WTC11 (cell line): ENCODE results near the gene SMYD5. TPM values are rescaled to one million over a fixed set of nuclear protein-coding genes. Genes with fewer than 3 reads are reported as not detected.

ENCODE experiments used
- ATAC-seq: fragments of 200-7000 bp; cut with Tn5 transposase; 2 replicates; pipeline ENCODE4 v1.10.0; 2021; ENCODE audit warnings: mild to moderate bottlenecking, moderate library complexity
- CTCF ChIA-PET: fragments of 300-600 bp; sonication (Branson Sonifier 250); formaldehyde crosslinking; loops from one replicate; lab custom pipeline; 2021; ENCODE audit warnings: antibody characterized with exemption; lab: Charles Lee
- POLR2A ChIA-PET: fragments of 350-600 bp; sonication (Branson Sonifier 250); formaldehyde crosslinking; loops from one replicate; lab custom pipeline; 2021; ENCODE audit warnings: antibody characterized with exemption; lab: Charles Lee
- DNase-seq: peaks from one replicate; pipeline ENCODE4 v3.0.0; 2021; ENCODE audit warnings: low spot score
- H3K27ac Mint-ChIP-seq: 2 replicates; pipeline ENCODE4 v1.8.0; 2021; ENCODE audit warnings: mixed read lengths
- H3K27me3 Mint-ChIP-seq: 2 replicates; pipeline ENCODE4 v1.8.0; 2021; ENCODE audit warnings: low read depth, mild to moderate bottlenecking, moderate library complexity, mixed read lengths
- H3K36me3 Mint-ChIP-seq: 2 replicates; pipeline ENCODE4 v1.8.0; 2021; ENCODE audit warnings: mixed read lengths
- H3K4me1 Mint-ChIP-seq: 2 replicates; pipeline ENCODE4 v1.8.0; 2022; ENCODE audit warnings: mixed read lengths
- H3K4me3 Mint-ChIP-seq: 2 replicates; pipeline ENCODE4 v1.8.0; 2021; ENCODE audit warnings: mild to moderate bottlenecking, moderate library complexity, mixed read lengths
- H3K9me3 Mint-ChIP-seq: 2 replicates; pipeline ENCODE4 v1.8.0; 2021; ENCODE audit warnings: mixed read lengths
- EMX1 ChIP-seq: fragments of 250-450 bp; sonication (Bioruptor Pico); IDR thresholded peaks from 2 replicates; pipeline ENCODE4 v1.8.0; 2021; ENCODE audit warnings: mild to moderate bottlenecking
- ESRRA ChIP-seq: sonication (generic); formaldehyde crosslinking; IDR thresholded peaks from 2 replicates; pipeline ENCODE4 v1.8.1; 2022; ENCODE audit warnings: mild to moderate bottlenecking, missing genetic modification reagents, borderline replicate concordance
- NR2C2 ChIP-seq: sonication (generic); formaldehyde crosslinking; IDR thresholded peaks from 2 replicates; pipeline ENCODE4 v1.8.0; 2022; ENCODE audit warnings: mild to moderate bottlenecking, missing genetic modification reagents
- SMAD4 ChIP-seq: sonication (generic); formaldehyde crosslinking; IDR thresholded peaks from 2 replicates; pipeline ENCODE4 v1.8.0; 2022; ENCODE audit warnings: mild to moderate bottlenecking, missing genetic modification reagents
- ZNF317 ChIP-seq: sonication (generic); formaldehyde crosslinking; IDR thresholded peaks from 2 replicates; pipeline ENCODE4 v1.8.1; 2023; ENCODE audit warnings: low read depth, mild to moderate bottlenecking, moderate library complexity, missing genetic modification reagents, borderline replicate concordance
- total RNA-seq: library from RNA; stranded (reverse); gene quantifications from 3 replicates; pipeline ENCODE4 v1.2.3, GENCODE V29; 2021
- TF ChIP-seq, protein P1 (sequence below): sonication (generic); formaldehyde crosslinking; IDR thresholded peaks from 2 replicates; pipeline ENCODE4 v1.8.0; 2023; ENCODE audit warnings: missing genetic modification reagents, mild to moderate bottlenecking, borderline replicate concordance
- TF ChIP-seq, protein P2 (sequence below): fragments of 250-450 bp; sonication (Bioruptor Pico); IDR thresholded peaks from 2 replicates; pipeline ENCODE4 v1.9.0; 2021; ENCODE audit warnings: moderate library complexity, mild to moderate bottlenecking, inconsistent platforms, borderline replicate concordance
- TF ChIP-seq, protein P3 (sequence below): fragments of 250-450 bp; sonication (Bioruptor Pico); IDR thresholded peaks from 2 replicates; pipeline ENCODE4 v2.1.2; 2022; ENCODE audit warnings: mild to moderate bottlenecking, moderate library complexity
- TF ChIP-seq, protein P4 (sequence below): fragments of 250-450 bp; sonication (Bioruptor Pico); IDR thresholded peaks from 2 replicates; pipeline ENCODE4 v1.9.0; 2021; ENCODE audit warnings: mild to moderate bottlenecking, borderline replicate concordance
- TF ChIP-seq, protein P5 (sequence below): sonication (generic); formaldehyde crosslinking; conservative IDR thresholded peaks from 2 replicates; pipeline ENCODE4 v1.8.1; 2023; ENCODE audit warnings: mild to moderate bottlenecking, low read depth, missing genetic modification reagents, moderate library complexity

The SMYD5 gene
- total RNA-seq, 1 experiment from 2014 or later: 46.7 TPM

DNA sequence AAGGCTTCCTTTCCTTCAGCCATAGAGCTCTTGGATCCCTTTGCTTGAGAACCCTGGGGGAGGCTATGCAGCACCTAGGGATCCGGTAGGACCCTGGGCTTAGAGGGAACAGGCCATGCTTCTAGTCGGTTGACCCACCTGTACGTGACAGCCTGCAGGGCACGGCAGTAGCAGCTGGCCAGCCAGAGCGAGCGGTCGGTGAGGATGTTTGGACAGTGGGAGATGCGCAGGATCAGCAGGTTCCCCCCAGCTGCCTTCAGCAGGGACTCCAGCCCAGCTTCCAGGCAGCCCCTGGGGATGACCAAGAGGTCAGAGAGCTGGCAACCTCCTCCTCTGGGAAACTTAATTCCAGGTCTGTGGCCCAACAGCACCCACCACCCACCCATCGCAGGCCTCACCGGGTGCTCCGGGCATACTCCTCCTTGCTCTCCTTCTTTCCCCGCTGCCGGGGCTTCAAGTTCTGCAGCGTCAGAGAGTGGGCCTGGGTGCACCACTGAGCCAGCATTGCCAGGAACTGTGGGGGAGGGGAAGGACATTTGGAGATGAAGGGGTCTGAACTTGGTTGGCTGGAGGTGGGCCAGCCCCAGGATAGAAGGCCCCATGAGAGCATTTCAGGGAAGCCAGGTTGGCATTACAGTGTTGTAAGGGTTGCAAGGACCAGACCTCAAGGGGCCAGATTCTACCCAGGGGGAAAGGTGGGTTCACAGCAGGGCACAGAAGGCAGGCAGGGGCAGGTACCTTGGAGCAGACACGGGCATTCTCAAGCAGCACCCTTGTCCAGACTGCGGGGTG is 49.7 kb downstream of the SMYD5 start:
- ChIA-PET POLR2A (no interaction called here), CTCF (interaction anchor here (0.7 kb wide), 1 partner anchor 51 kb away, joined by 3 read pairs; no protein-coding TSS in a partner anchor)
- peaks cover 9% of the 10 kb centered on the region for H3K36me3 Mint-ChIP-seq
- ATAC-seq (no peak), DNase-seq (no peak)
- peaks cover 18% of the 10 kb centered on the region for H3K27me3 Mint-ChIP-seq
- TF ChIP-seq, protein P1, sequence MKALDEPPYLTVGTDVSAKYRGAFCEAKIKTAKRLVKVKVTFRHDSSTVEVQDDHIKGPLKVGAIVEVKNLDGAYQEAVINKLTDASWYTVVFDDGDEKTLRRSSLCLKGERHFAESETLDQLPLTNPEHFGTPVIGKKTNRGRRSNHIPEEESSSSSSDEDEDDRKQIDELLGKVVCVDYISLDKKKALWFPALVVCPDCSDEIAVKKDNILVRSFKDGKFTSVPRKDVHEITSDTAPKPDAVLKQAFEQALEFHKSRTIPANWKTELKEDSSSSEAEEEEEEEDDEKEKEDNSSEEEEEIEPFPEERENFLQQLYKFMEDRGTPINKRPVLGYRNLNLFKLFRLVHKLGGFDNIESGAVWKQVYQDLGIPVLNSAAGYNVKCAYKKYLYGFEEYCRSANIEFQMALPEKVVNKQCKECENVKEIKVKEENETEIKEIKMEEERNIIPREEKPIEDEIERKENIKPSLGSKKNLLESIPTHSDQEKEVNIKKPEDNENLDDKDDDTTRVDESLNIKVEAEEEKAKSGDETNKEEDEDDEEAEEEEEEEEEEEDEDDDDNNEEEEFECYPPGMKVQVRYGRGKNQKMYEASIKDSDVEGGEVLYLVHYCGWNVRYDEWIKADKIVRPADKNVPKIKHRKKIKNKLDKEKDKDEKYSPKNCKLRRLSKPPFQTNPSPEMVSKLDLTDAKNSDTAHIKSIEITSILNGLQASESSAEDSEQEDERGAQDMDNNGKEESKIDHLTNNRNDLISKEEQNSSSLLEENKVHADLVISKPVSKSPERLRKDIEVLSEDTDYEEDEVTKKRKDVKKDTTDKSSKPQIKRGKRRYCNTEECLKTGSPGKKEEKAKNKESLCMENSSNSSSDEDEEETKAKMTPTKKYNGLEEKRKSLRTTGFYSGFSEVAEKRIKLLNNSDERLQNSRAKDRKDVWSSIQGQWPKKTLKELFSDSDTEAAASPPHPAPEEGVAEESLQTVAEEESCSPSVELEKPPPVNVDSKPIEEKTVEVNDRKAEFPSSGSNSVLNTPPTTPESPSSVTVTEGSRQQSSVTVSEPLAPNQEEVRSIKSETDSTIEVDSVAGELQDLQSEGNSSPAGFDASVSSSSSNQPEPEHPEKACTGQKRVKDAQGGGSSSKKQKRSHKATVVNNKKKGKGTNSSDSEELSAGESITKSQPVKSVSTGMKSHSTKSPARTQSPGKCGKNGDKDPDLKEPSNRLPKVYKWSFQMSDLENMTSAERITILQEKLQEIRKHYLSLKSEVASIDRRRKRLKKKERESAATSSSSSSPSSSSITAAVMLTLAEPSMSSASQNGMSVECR (CRISPR knock-in tag): no peak
- TF ChIP-seq, protein P2, sequence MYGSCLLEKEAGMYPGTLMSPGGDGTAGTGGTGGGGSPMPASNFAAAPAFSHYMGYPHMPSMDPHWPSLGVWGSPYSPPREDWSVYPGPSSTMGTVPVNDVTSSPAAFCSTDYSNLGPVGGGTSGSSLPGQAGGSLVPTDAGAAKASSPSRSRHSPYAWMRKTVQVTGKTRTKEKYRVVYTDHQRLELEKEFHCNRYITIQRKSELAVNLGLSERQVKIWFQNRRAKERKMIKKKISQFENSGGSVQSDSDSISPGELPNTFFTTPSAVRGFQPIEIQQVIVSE (CRISPR knock-in tag): no peak
- no peak for TF ChIP-seq NR2C2
- TF ChIP-seq, protein P3, sequence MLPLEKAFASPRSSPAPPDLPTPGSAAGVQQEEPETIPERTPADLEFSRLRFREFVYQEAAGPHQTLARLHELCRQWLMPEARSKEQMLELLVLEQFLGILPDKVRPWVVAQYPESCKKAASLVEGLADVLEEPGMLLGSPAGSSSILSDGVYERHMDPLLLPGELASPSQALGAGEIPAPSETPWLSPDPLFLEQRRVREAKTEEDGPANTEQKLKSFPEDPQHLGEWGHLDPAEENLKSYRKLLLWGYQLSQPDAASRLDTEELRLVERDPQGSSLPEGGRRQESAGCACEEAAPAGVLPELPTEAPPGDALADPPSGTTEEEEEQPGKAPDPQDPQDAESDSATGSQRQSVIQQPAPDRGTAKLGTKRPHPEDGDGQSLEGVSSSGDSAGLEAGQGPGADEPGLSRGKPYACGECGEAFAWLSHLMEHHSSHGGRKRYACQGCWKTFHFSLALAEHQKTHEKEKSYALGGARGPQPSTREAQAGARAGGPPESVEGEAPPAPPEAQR (CRISPR knock-in tag): no peak
- TF ChIP-seq SMAD4 (CRISPR knock-in tag): no peak
- TF ChIP-seq, protein P4, sequence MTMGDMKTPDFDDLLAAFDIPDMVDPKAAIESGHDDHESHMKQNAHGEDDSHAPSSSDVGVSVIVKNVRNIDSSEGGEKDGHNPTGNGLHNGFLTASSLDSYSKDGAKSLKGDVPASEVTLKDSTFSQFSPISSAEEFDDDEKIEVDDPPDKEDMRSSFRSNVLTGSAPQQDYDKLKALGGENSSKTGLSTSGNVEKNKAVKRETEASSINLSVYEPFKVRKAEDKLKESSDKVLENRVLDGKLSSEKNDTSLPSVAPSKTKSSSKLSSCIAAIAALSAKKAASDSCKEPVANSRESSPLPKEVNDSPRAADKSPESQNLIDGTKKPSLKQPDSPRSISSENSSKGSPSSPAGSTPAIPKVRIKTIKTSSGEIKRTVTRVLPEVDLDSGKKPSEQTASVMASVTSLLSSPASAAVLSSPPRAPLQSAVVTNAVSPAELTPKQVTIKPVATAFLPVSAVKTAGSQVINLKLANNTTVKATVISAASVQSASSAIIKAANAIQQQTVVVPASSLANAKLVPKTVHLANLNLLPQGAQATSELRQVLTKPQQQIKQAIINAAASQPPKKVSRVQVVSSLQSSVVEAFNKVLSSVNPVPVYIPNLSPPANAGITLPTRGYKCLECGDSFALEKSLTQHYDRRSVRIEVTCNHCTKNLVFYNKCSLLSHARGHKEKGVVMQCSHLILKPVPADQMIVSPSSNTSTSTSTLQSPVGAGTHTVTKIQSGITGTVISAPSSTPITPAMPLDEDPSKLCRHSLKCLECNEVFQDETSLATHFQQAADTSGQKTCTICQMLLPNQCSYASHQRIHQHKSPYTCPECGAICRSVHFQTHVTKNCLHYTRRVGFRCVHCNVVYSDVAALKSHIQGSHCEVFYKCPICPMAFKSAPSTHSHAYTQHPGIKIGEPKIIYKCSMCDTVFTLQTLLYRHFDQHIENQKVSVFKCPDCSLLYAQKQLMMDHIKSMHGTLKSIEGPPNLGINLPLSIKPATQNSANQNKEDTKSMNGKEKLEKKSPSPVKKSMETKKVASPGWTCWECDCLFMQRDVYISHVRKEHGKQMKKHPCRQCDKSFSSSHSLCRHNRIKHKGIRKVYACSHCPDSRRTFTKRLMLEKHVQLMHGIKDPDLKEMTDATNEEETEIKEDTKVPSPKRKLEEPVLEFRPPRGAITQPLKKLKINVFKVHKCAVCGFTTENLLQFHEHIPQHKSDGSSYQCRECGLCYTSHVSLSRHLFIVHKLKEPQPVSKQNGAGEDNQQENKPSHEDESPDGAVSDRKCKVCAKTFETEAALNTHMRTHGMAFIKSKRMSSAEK: no peak
- no peak for TF ChIP-seq ZNF317 (CRISPR knock-in tag)
- TF ChIP-seq, protein P5, sequence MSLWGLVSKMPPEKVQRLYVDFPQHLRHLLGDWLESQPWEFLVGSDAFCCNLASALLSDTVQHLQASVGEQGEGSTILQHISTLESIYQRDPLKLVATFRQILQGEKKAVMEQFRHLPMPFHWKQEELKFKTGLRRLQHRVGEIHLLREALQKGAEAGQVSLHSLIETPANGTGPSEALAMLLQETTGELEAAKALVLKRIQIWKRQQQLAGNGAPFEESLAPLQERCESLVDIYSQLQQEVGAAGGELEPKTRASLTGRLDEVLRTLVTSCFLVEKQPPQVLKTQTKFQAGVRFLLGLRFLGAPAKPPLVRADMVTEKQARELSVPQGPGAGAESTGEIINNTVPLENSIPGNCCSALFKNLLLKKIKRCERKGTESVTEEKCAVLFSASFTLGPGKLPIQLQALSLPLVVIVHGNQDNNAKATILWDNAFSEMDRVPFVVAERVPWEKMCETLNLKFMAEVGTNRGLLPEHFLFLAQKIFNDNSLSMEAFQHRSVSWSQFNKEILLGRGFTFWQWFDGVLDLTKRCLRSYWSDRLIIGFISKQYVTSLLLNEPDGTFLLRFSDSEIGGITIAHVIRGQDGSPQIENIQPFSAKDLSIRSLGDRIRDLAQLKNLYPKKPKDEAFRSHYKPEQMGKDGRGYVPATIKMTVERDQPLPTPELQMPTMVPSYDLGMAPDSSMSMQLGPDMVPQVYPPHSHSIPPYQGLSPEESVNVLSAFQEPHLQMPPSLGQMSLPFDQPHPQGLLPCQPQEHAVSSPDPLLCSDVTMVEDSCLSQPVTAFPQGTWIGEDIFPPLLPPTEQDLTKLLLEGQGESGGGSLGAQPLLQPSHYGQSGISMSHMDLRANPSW (CRISPR knock-in tag): no peak
- no peak for TF ChIP-seq ESRRA (CRISPR knock-in tag)
- TF ChIP-seq EMX1: no peak
- H3K9me3 Mint-ChIP-seq: no peaks in the 10 kb centered on the region
- H3K27ac Mint-ChIP-seq: no peak overlapping the region
- H3K4me1 Mint-ChIP-seq: peaks cover 14% of the 10 kb centered on the region
- H3K4me3 Mint-ChIP-seq: no peak overlapping the region
